DMS79 (cell line): ENCODE data around the gene CTTNBP2.
A peak's percentile ranks its signal among the peaks of the same experiment; 100 is the strongest.

ENCODE experiments used
- DNase-seq: peaks from one replicate; lab custom pipeline; 2025; lab: John Stamatoyannopoulos, UW

The CTTNBP2 gene

GRCh38 chr7:117683430-117684175, 189.6 kb downstream of the CTTNBP2 start:
- no peak for DNase-seq

DNA sequence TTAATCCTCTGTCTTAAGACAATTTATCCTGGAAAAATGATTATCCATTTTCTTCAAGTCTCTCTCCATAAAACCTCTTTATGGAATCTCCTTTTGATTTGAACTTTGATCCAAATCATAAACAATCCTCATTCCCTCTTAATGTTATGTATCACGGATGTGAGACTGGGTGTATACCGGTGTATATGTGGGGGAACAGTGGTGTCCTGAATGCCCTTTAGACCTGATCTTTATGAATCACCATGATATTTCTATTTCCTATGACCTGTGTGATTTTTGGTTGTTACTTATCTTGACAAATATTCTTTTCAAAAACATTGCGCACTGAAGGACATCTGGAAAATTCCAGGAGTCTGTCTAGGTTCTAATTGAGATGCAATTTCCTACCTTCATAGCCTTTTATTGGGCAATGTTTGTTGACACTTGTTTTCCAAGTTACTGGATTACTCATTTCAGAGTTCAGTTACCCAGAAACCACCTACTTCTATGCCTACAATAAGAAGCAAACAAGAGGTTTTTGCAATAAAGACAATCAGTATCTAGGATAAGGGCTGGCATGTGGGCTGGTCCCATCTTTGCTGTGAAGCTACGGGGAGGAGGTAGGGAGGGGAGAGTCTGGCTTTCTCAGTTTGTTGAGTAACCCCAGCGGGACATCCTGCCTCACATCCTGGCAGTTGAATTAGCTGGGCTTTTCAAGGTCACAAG, 190.4 kb downstream of the CTTNBP2 start:
- DNase-seq, result no peak

GRCh38 chr7:117679120-117679519, 194.1 kb downstream of the CTTNBP2 start:
- DNase-seq, result no peak

GRCh38 chr7:117675497-117676435, 197.5 kb downstream of the CTTNBP2 start:
- DNase-seq, result no peak

DNA sequence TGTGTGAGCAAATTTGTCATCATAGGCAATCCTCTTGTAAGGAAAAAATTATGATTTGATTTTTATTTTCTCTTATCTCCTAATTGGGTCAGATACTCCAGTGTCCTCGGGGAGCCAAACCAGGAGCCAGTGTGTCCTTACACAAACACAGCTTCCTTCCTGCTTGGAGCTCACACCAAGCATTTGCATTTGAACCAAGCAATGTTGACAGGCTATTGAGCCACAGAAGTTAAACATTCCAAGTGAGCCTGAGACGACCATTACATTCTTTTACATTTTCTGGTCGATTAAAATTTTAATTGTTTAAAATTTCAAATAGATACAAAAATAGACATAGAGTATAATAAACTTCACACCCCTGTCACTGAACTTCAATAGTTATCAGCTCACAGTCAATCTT, 198.6 kb downstream of the CTTNBP2 start:
- no peak for DNase-seq

GRCh38 chr7:117673839-117674238, 199.4 kb downstream of the CTTNBP2 start:
- DNase-seq, result no peak

- peak; percentile 91 for DNase-seq
Observed at GRCh38 chr7:117673367-117673766, 199.9 kb downstream of the CTTNBP2 start.

GRCh38 chr7:117672453-117672852, 200.8 kb downstream of the CTTNBP2 start:
- DNase-seq, result peak; percentile 25

GRCh38 chr7:117669818-117670217, 203.4 kb downstream of the CTTNBP2 start:
- no peak for DNase-seq

GRCh38 chr7:117667456-117667855, 205.8 kb downstream of the CTTNBP2 start:
- no peak for DNase-seq

GRCh38 chr7:117666689-117667088, 206.6 kb downstream of the CTTNBP2 start:
- no peak for DNase-seq

GRCh38 chr7:117666031-117666430, 207.2 kb downstream of the CTTNBP2 start:
- DNase-seq, result no peak

DNA sequence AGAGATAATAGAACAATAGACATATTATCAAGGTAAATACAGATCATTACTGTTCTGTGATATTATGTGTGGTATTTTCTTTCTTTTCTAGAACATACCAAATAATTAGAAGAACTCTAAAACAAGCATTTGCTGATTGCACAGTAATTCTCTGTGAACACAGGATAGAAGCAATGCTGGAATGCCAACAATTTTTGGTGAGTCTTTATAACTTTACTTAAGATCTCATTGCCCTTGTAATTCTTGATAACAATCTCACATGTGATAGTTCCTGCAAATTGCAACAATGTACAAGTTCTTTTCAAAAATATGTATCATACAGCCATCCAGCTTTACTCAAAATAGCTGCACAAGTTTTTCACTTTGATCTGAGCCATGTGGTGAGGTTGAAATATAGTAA, 207.9 kb downstream of the CTTNBP2 start:
- DNase-seq, result no peak

DNA sequence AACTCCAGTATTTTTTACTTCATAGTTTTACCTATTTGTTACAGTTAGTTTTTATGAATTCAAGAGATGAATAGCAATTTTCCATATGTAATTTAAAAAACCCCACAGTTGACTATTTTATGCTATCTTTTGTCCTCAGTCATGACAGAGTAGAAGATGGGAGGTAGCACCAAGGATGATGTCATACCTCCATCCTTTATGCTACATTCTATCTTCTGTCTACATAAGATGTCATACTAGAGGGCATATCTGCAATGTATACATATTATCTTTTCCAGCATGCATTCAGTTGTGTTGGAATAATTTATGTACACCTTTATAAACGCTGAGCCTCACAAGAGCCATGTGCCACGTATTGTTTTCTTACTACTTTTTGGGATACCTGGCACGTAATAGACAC, 209.2 kb downstream of the CTTNBP2 start:
- no peak for DNase-seq

- no peak for DNase-seq
Observed at GRCh38 chr7:117661328-117661727, 211.9 kb downstream of the CTTNBP2 start.
